Effector memory CD4-positive, alpha-beta T cell (primary cell): Measurements from ENCODE around the gene ZNF223.

Source experiments
- DNase-seq, 3 donors: peaks; one replicate each; pipeline ENCODE4 v3.0.0-alpha.2; 2020
- H3K27ac ChIP-seq: 2 replicates; pipeline ENCODE4 v1.7.0; 2013; ENCODE audit warnings: mild to moderate bottlenecking, low read length, moderate library complexity; ENCODE audit not compliant: insufficient read depth, poor library complexity, severe bottlenecking
- H3K27me3 ChIP-seq: replicated peaks from 2 replicates; pipeline ENCODE4 v1.7.0; 2013; ENCODE audit warnings: mild to moderate bottlenecking, low read length; ENCODE audit not compliant: insufficient read depth, control insufficient read depth, poor library complexity, severe bottlenecking
- H3K36me3 ChIP-seq: 2 replicates; pipeline ENCODE4 v1.7.0; 2013; ENCODE audit warnings: mild to moderate bottlenecking, low read length, moderate library complexity; ENCODE audit not compliant: control insufficient read depth, insufficient read depth
- H3K4me1 ChIP-seq: 2 replicates; pipeline ENCODE4 v1.7.0; 2013; ENCODE audit warnings: low read length, mild to moderate bottlenecking; ENCODE audit not compliant: control insufficient read depth, insufficient read depth, poor library complexity, severe bottlenecking
- H3K4me3 ChIP-seq: 2 replicates; pipeline ENCODE4 v1.7.0; 2013; ENCODE audit warnings: low read length, low read depth, mild to moderate bottlenecking; ENCODE audit not compliant: insufficient read depth, poor library complexity, severe bottlenecking
- H3K9me3 ChIP-seq: 2 replicates; pipeline ENCODE4 v1.7.0; 2013; ENCODE audit warnings: mild to moderate bottlenecking, low read length, moderate library complexity; ENCODE audit not compliant: control insufficient read depth

The ZNF223 gene

GRCh38 chr19:44069415-44069814 lies 17.6 kb downstream of the ZNF223 start:
- Histone ChIP-seq H3K27ac (no peak overlapping the region), H3K9me3 (peaks cover 16% of the 10 kb centered on the region), H3K4me1 (peaks cover 5% of the 10 kb centered on the region), H3K36me3 (peaks cover 7% of the 10 kb centered on the region), H3K4me3 (no peak overlapping the region), H3K27me3 (no peaks in the 10 kb centered on the region)
- DNase-seq: no peak

GRCh38 chr19:44071824-44072542 lies 20.1 kb downstream of the ZNF223 start, which contains the start of gene ZNF284:
Gene ZNF284 (plus strand): TSS chr19:44072159. CDS start chr19:44076390, 4,231 bp downstream.
- peak within 1 kb of the TSS; percentile 64 for H3K4me3 ChIP-seq
- no peak within 1 kb of the TSS for H3K27ac ChIP-seq

GRCh38 chr19:44072543-44073401 lies 20.9 kb downstream of the ZNF223 start:
- DNase-seq: no peak
- H3K4me1 ChIP-seq: peaks cover 5% of the 10 kb centered on the region
- H3K36me3 ChIP-seq: no peaks in the 10 kb centered on the region
- no peak overlapping the region for H3K27ac ChIP-seq
- no peaks in the 10 kb centered on the region for H3K9me3 ChIP-seq
- peak overlapping the region; percentile 64 for H3K4me3 ChIP-seq
- no peaks in the 10 kb centered on the region for H3K27me3 ChIP-seq

More at GRCh38 chr19:44071824-44072542, 20.1 kb downstream of the ZNF223 start, which contains the start of gene ZNF284:
- Histone ChIP-seq H3K27me3 (no peaks in the 10 kb centered on the region), H3K9me3 (peaks cover 2% of the 10 kb centered on the region), H3K36me3 (no peaks in the 10 kb centered on the region), H3K4me1 (peaks cover 5% of the 10 kb centered on the region)
- DNase-seq: peak; percentile 62 to 70 (median 69)

- Histone ChIP-seq H3K27ac (no peak overlapping the region), H3K9me3 (no peaks in the 10 kb centered on the region), H3K36me3 (no peaks in the 10 kb centered on the region), H3K4me1 (peaks cover 5% of the 10 kb centered on the region), H3K4me3 (no peak overlapping the region), H3K27me3 (no peaks in the 10 kb centered on the region)
- DNase-seq: no peak
Measured at GRCh38 chr19:44076325-44076724, 24.5 kb downstream of the ZNF223 start.

- Histone ChIP-seq H3K9me3 (no peaks in the 10 kb centered on the region), H3K4me3 (no peak overlapping the region), H3K36me3 (peaks cover 4% of the 10 kb centered on the region), H3K4me1 (peaks cover 4% of the 10 kb centered on the region), H3K27me3 (no peaks in the 10 kb centered on the region), H3K27ac (no peak overlapping the region)
- DNase-seq: no peak
Measured at GRCh38 chr19:44092108-44092507, 40.3 kb downstream of the ZNF223 start.

- peak within 1 kb of the TSS; percentile 60 for H3K27ac ChIP-seq
- H3K4me3 ChIP-seq: peak within 1 kb of the TSS; percentile 82
- DNase-seq: peak; percentile 63 to 74 (median 68)
- no peaks in the 10 kb centered on the region for H3K27me3 ChIP-seq
- H3K9me3 ChIP-seq: no peaks in the 10 kb centered on the region
- H3K4me1 ChIP-seq: peaks cover 4% of the 10 kb centered on the region
- peaks cover 21% of the 10 kb centered on the region for H3K36me3 ChIP-seq
Measured at GRCh38 chr19:44093931-44094765, 42.3 kb downstream of the ZNF223 start, which contains the start of gene ZNF224. Gene ZNF224 (plus strand): TSS chr19:44094361. CDS start chr19:44097874, 3,513 bp downstream.

GRCh38 chr19:44107751-44108150 lies 55.9 kb downstream of the ZNF223 start:
- Histone ChIP-seq H3K27me3 (no peaks in the 10 kb centered on the region), H3K36me3 (peaks cover 32% of the 10 kb centered on the region), H3K27ac (no peak overlapping the region), H3K4me3 (no peak overlapping the region), H3K4me1 (peaks cover 2% of the 10 kb centered on the region), H3K9me3 (peaks cover 44% of the 10 kb centered on the region)
- DNase-seq: no peak

- DNase-seq: no peak
- Histone ChIP-seq H3K4me1 (peaks cover 3% of the 10 kb centered on the region), H3K4me3 (no peak overlapping the region), H3K36me3 (peaks cover 16% of the 10 kb centered on the region), H3K27ac (no peak overlapping the region), H3K27me3 (no peaks in the 10 kb centered on the region), H3K9me3 (peaks cover 43% of the 10 kb centered on the region)
Measured at GRCh38 chr19:44109458-44109857, 57.6 kb downstream of the ZNF223 start.

GRCh38 chr19:44111910-44112463 lies 60.2 kb downstream of the ZNF223 start:
- DNase-seq: no peak
- Histone ChIP-seq H3K4me3 (no peak overlapping the region), H3K4me1 (peaks cover 3% of the 10 kb centered on the region), H3K27me3 (no peaks in the 10 kb centered on the region), H3K27ac (no peak overlapping the region), H3K9me3 (peaks cover 24% of the 10 kb centered on the region), H3K36me3 (peaks cover 4% of the 10 kb centered on the region)
